T-helper 9 cell (primary cell): ENCODE measurements around the gene GON7.
A peak's percentile ranks its signal among the peaks of the same experiment; 100 is the strongest.
"Not testable (repeated sequence)": the region's sequence is repeated elsewhere in the genome, so short reads cannot be mapped to it uniquely, and the experiment has no call there.

Experiments
- DNase-seq: peaks from one replicate; pipeline ENCODE4 v3.0.0-alpha.2; 2020

GON7 gene

GRCh38 chr14:93199031-93199430 lies 7.8 kb downstream of the GON7 start:
- no peak for DNase-seq

GRCh38 chr14:93195316-93195999 lies 11.4 kb downstream of the GON7 start:
- DNase-seq: no peak

GRCh38 chr14:93186956-93187355 lies 19.9 kb downstream of the GON7 start:
- DNase-seq: no peak

GRCh38 chr14:93186466-93186865 lies 20.4 kb downstream of the GON7 start:
- DNase-seq: no peak

- DNase-seq: no peak
Measured at GRCh38 chr14:93185349-93185720, 21.5 kb downstream of the GON7 start.

- peak; percentile 89 for DNase-seq
Measured at GRCh38 chr14:93184391-93185348, 22.2 kb downstream of the GON7 start, which contains the start of the genes LYSET and MOAP1. LYSET (plus strand) TSS chr14:93185317; CDS start chr14:93185406, 89 bp downstream. MOAP1 (minus strand) TSS chr14:93184897; CDS start chr14:93184242, 655 bp downstream.

GRCh38 chr14:93183596-93184317 lies 23.1 kb downstream of the GON7 start:
- no peak for DNase-seq

GRCh38 chr14:93175492-93175891 lies 31.4 kb downstream of the GON7 start:
- DNase-seq: no peak

GRCh38 chr14:93174731-93175130 lies 32.1 kb downstream of the GON7 start:
- not testable (repeated sequence) for DNase-seq

- no peak for DNase-seq
Measured at GRCh38 chr14:93173943-93174395, 32.9 kb downstream of the GON7 start.

- no peak for DNase-seq
Measured at GRCh38 chr14:93171376-93171775, 35.5 kb downstream of the GON7 start.

- not testable (repeated sequence) for DNase-seq
Measured at GRCh38 chr14:93170141-93170540, 36.7 kb downstream of the GON7 start.

- not testable (repeated sequence) for DNase-seq
Measured at GRCh38 chr14:93169619-93170018, 37.2 kb downstream of the GON7 start.

GRCh38 chr14:93168610-93169009 lies 38.3 kb downstream of the GON7 start:
- not testable (repeated sequence) for DNase-seq

- not testable (repeated sequence) for DNase-seq
Measured at GRCh38 chr14:93165271-93166265, 41.3 kb downstream of the GON7 start.

GRCh38 chr14:93163564-93163963 lies 43.3 kb downstream of the GON7 start:
- no peak for DNase-seq

GRCh38 chr14:93161411-93161940 lies 45.4 kb downstream of the GON7 start:
- DNase-seq: no peak

GRCh38 chr14:93160353-93160801 lies 46.5 kb downstream of the GON7 start:
- DNase-seq: no peak

GRCh38 chr14:93159625-93160352 lies 47.1 kb downstream of the GON7 start:
- not testable (repeated sequence) for DNase-seq

- DNase-seq: not testable (repeated sequence)
Measured at GRCh38 chr14:93158349-93158748, 48.5 kb downstream of the GON7 start.
